GM19025 (cell line): Measurements from ENCODE around the gene GGA1.
"Not testable (repeated sequence)": the region's sequence is repeated elsewhere in the genome, so short reads cannot be mapped to it uniquely, and the experiment has no call there.

Experiments used
- ATAC-seq: cut with Tn5 transposase; IDR thresholded peaks from one replicate; pipeline ENCODE4 v1.9.1; 2021; ENCODE audit warnings: mild to moderate bottlenecking, low read depth, moderate library complexity; ENCODE audit not compliant: unreplicated experiment

GGA1 gene

GRCh38 chr22:37569921-37570660, 38.5 kb upstream of the GGA1 start:
- no peak for ATAC-seq

- no peak for ATAC-seq
These were observed 38.0 kb upstream of the GGA1 start for GRCh38 chr22:37570661-37570976.

GRCh38 chr22:37571258-37571991, 37.2 kb upstream of the GGA1 start:
- no peak for ATAC-seq

GRCh38 chr22:37571992-37572373, 36.7 kb upstream of the GGA1 start:
- ATAC-seq: no peak

GRCh38 chr22:37575490-37576003, 33.1 kb upstream of the GGA1 start:
- no peak for ATAC-seq

GRCh38 chr22:37578002-37578401, 30.6 kb upstream of the GGA1 start:
- no peak for ATAC-seq

GRCh38 chr22:37581504-37581903, 27.1 kb upstream of the GGA1 start:
- ATAC-seq: no peak

- ATAC-seq: no peak
These were observed 26.1 kb upstream of the GGA1 start for GRCh38 chr22:37582526-37582925.

GRCh38 chr22:37588546-37589215, 20.0 kb upstream of the GGA1 start:
- ATAC-seq: no peak

GRCh38 chr22:37589636-37590035, 19.0 kb upstream of the GGA1 start:
- no peak for ATAC-seq

GRCh38 chr22:37591081-37591480, 17.6 kb upstream of the GGA1 start:
- not testable (repeated sequence) for ATAC-seq

- no peak for ATAC-seq
These were observed 16.7 kb upstream of the GGA1 start for GRCh38 chr22:37591823-37592404.

GRCh38 chr22:37594237-37594636, 14.4 kb upstream of the GGA1 start:
- no peak for ATAC-seq

- no peak for ATAC-seq
These were observed 9.5 kb upstream of the GGA1 start for GRCh38 chr22:37599153-37599552.

GRCh38 chr22:37601203-37601539, 7.5 kb upstream of the GGA1 start:
- no peak for ATAC-seq

- ATAC-seq: no peak
These were observed 6.8 kb upstream of the GGA1 start for GRCh38 chr22:37601540-37602442.

GRCh38 chr22:37602546-37603277, 5.9 kb upstream of the GGA1 start:
- ATAC-seq: not testable (repeated sequence)

GRCh38 chr22:37604074-37604473, 4.6 kb upstream of the GGA1 start:
- no peak for ATAC-seq

GRCh38 chr22:37604875-37605274, 3.8 kb upstream of the GGA1 start:
- no peak for ATAC-seq
